Measurements from ENCODE around the gene TP53TG3D. TPM values are rescaled to one million over a fixed set of nuclear protein-coding genes. Genes with fewer than 3 reads are reported as not detected.
"Not testable (repeated sequence)": the region's sequence is repeated elsewhere in the genome, so short reads cannot be mapped to it uniquely, and the experiment has no call there.

TP53TG3D gene
- total RNA-seq, 1 experiment from 2014 or later, result 1.6 TPM

- DNase-seq (ENCODE audit: low read depth, low spot score); ATAC-seq; H3K4me1 ChIP-seq (ENCODE audit: control insufficient read depth, insufficient read depth, low read length); intact Hi-C loops (cut with micrococcal nuclease; ENCODE audit: unreplicated experiment); H3K27ac ChIP-seq (ENCODE audit: low read length); H3K36me3 ChIP-seq (ENCODE audit: control insufficient read depth, insufficient read depth, low read length); BruUV-seq (replicated peaks); H3K9me3 ChIP-seq (ENCODE audit: control insufficient read depth, insufficient read depth, low read depth, low read length); CTCF ChIA-PET; in situ Hi-C loops (cut with HindIII; ENCODE audit: low pct_unique_long_range_greater_than_20kb, low sequenced_read_pairs); POLR2A ChIA-PET; H3K27me3 ChIP-seq (ENCODE audit: control insufficient read depth, insufficient read depth, low read length); H3K4me3 ChIP-seq (ENCODE audit: low read depth in 2 of 2, low read length in 2 of 2): not testable (repeated sequence)
Measured at GRCh38 chr16:32284800-32285796, 32.0 kb downstream of the TP53TG3D start.

- H3K27me3 ChIP-seq (ENCODE audit: control insufficient read depth, insufficient read depth, low read length); intact Hi-C loops (cut with micrococcal nuclease; ENCODE audit: unreplicated experiment); POLR2A ChIA-PET; DNase-seq (ENCODE audit: low read depth, low spot score); in situ Hi-C loops (cut with HindIII; ENCODE audit: low pct_unique_long_range_greater_than_20kb, low sequenced_read_pairs); ATAC-seq; H3K27ac ChIP-seq (ENCODE audit: low read length); H3K9me3 ChIP-seq (ENCODE audit: control insufficient read depth, insufficient read depth, low read depth, low read length); H3K4me3 ChIP-seq (ENCODE audit: low read depth in 2 of 2, low read length in 2 of 2); H3K36me3 ChIP-seq (ENCODE audit: control insufficient read depth, insufficient read depth, low read length); CTCF ChIA-PET; H3K4me1 ChIP-seq (ENCODE audit: control insufficient read depth, insufficient read depth, low read length); BruUV-seq (replicated peaks): not testable (repeated sequence)
Measured at GRCh38 chr16:32286193-32286592, 33.1 kb downstream of the TP53TG3D start.

DNA sequence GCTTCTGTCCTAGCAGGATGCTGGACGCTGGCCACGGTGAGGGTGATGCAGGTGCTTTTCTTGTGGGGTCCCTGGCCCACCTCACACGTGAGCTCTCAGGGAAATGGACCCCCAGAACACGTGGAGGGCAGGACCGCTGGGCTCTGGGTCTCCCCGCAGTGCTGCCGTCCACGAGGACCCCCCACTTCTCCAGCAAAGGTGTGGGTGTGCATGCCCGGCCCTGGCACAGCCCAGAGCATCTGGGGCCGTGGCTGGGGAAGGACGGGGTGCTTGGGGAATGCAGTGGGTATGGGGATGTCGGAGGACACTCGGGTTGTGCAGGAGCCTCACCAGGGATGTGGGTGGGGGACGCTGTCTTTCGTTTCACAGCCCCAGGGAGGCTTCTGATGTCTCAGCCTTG lies 34.7 kb downstream of the TP53TG3D start:
- ATAC-seq; in situ Hi-C loops (cut with HindIII; ENCODE audit: low pct_unique_long_range_greater_than_20kb, low sequenced_read_pairs); H3K4me3 ChIP-seq (ENCODE audit: low read depth in 2 of 2, low read length in 2 of 2); POLR2A ChIA-PET; H3K9me3 ChIP-seq (ENCODE audit: control insufficient read depth, insufficient read depth, low read depth, low read length); H3K36me3 ChIP-seq (ENCODE audit: control insufficient read depth, insufficient read depth, low read length); DNase-seq (ENCODE audit: low read depth, low spot score); H3K27ac ChIP-seq (ENCODE audit: low read length); BruUV-seq (replicated peaks); H3K27me3 ChIP-seq (ENCODE audit: control insufficient read depth, insufficient read depth, low read length); CTCF ChIA-PET; intact Hi-C loops (cut with micrococcal nuclease; ENCODE audit: unreplicated experiment); H3K4me1 ChIP-seq (ENCODE audit: control insufficient read depth, insufficient read depth, low read length): not testable (repeated sequence)

DNA sequence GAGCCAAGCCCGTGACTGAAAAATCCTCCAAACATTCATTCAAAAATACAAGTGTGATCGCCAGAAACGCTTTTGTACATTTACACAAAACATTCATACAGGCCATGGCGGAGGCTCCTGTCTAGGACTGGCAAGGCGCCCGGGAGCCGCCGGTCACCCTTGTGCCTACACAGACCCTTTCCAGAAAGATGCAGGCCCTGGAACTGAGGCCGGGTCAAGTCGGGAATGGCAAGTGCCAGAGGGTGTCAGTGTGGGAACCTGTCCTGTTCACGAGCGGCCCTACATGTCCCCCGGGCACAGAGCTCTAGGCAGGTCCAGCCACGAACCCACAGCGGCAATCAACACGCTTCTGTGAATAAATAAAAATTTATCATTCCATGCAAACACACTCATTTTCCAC lies 36.1 kb downstream of the TP53TG3D start:
- CTCF ChIA-PET; ATAC-seq; H3K36me3 ChIP-seq (ENCODE audit: control insufficient read depth, insufficient read depth, low read length); H3K4me3 ChIP-seq (ENCODE audit: low read depth in 2 of 2, low read length in 2 of 2); intact Hi-C loops (cut with micrococcal nuclease; ENCODE audit: unreplicated experiment); DNase-seq (ENCODE audit: low read depth, low spot score); POLR2A ChIA-PET; H3K4me1 ChIP-seq (ENCODE audit: control insufficient read depth, insufficient read depth, low read length); H3K9me3 ChIP-seq (ENCODE audit: control insufficient read depth, insufficient read depth, low read depth, low read length); H3K27me3 ChIP-seq (ENCODE audit: control insufficient read depth, insufficient read depth, low read length); H3K27ac ChIP-seq (ENCODE audit: low read length); BruUV-seq (replicated peaks); in situ Hi-C loops (cut with HindIII; ENCODE audit: low pct_unique_long_range_greater_than_20kb, low sequenced_read_pairs): not testable (repeated sequence)

- H3K36me3 ChIP-seq (ENCODE audit: control insufficient read depth, insufficient read depth, low read length); H3K4me1 ChIP-seq (ENCODE audit: control insufficient read depth, insufficient read depth, low read length); H3K27ac ChIP-seq (ENCODE audit: low read length); H3K9me3 ChIP-seq (ENCODE audit: control insufficient read depth, insufficient read depth, low read depth, low read length); DNase-seq (ENCODE audit: low read depth, low spot score); POLR2A ChIA-PET; in situ Hi-C loops (cut with HindIII; ENCODE audit: low pct_unique_long_range_greater_than_20kb, low sequenced_read_pairs); H3K4me3 ChIP-seq (ENCODE audit: low read depth in 2 of 2, low read length in 2 of 2); BruUV-seq (replicated peaks); H3K27me3 ChIP-seq (ENCODE audit: control insufficient read depth, insufficient read depth, low read length); ATAC-seq; intact Hi-C loops (cut with micrococcal nuclease; ENCODE audit: unreplicated experiment); CTCF ChIA-PET: not testable (repeated sequence)
Measured at GRCh38 chr16:32302776-32303175, 49.7 kb downstream of the TP53TG3D start.

All from Panc1 (cell line).